OCI-LY7 (cell line): ENCODE measurements around the gene MTSS2.

ENCODE experiments used
- CTCF ChIP-seq: fragments of 200-600 bp; sonication (generic); conservative IDR thresholded peaks from 2 replicates; pipeline ENCODE4 v1.5.1; 2014; ENCODE audit warnings: mild to moderate bottlenecking, antibody characterized with exemption, low read length, moderate library complexity, mixed read lengths
- EZH2phosphoT487 ChIP-seq: fragments of 200-600 bp; sonication (generic); IDR thresholded peaks from 2 replicates; pipeline ENCODE4 v1.6.1; 2018; ENCODE audit warnings: low read depth, borderline replicate concordance, mild to moderate bottlenecking, mixed run types, antibody characterized with exemption, low read length, moderate library complexity, mixed read lengths

GRCh38 chr16:70680495-70681381 lies 5.1 kb downstream of the MTSS2 start:
- no peak for TF ChIP-seq CTCF
- no peak for TF ChIP-seq EZH2phosphoT487
